ENCODE data around the gene LPCAT1.
"Not testable (repeated sequence)": the region's sequence is repeated elsewhere in the genome, so short reads cannot be mapped to it uniquely, and the experiment has no call there.

LPCAT1 gene

GRCh38 chr5:1540166-1540565 is 16.4 kb upstream of the LPCAT1 start:
- DNase-seq: no peak

GRCh38 chr5:1539393-1540161 is 15.8 kb upstream of the LPCAT1 start:
- DNase-seq: not testable (repeated sequence)

- no peak for DNase-seq
Observed at GRCh38 chr5:1538741-1539392, 15.1 kb upstream of the LPCAT1 start.

GRCh38 chr5:1538276-1538675 is 14.5 kb upstream of the LPCAT1 start:
- DNase-seq: no peak

- DNase-seq: no peak
Observed at GRCh38 chr5:1537603-1538154, 13.9 kb upstream of the LPCAT1 start.

- DNase-seq: no peak
Observed at GRCh38 chr5:1536871-1537602, 13.3 kb upstream of the LPCAT1 start.

GRCh38 chr5:1536322-1536845 is 12.6 kb upstream of the LPCAT1 start:
- peak; percentile 54 for DNase-seq

GRCh38 chr5:1535646-1536045 is 11.9 kb upstream of the LPCAT1 start:
- DNase-seq: no peak

GRCh38 chr5:1532384-1532783 is 8.6 kb upstream of the LPCAT1 start:
- no peak for DNase-seq

GRCh38 chr5:1529498-1529897 is 5.7 kb upstream of the LPCAT1 start:
- DNase-seq: no peak

- DNase-seq: no peak
Observed at GRCh38 chr5:1527533-1528205, 3.9 kb upstream of the LPCAT1 start.

GRCh38 chr5:1526681-1527131 is 2.9 kb upstream of the LPCAT1 start:
- no peak for DNase-seq

- no peak for DNase-seq
Observed at GRCh38 chr5:1526190-1526631, 2.5 kb upstream of the LPCAT1 start.

GRCh38 chr5:1525624-1526189 is 1.9 kb upstream of the LPCAT1 start:
- no peak for DNase-seq

GRCh38 chr5:1524799-1525623 is 1.3 kb upstream of the LPCAT1 start:
- no peak for DNase-seq

- DNase-seq: no peak
Observed at GRCh38 chr5:1524481-1524798, 680 bp upstream of the LPCAT1 start.

- DNase-seq: no peak
Observed at GRCh38 chr5:1523480-1523792, 324 bp downstream of the LPCAT1 start.

GRCh38 chr5:1522601-1523479 is 920 bp downstream of the LPCAT1 start:
- DNase-seq: no peak

GRCh38 chr5:1521671-1522600 is 1.8 kb downstream of the LPCAT1 start:
- DNase-seq: no peak

Measured in effector CD4-positive, alpha-beta T cell (primary cell).